GM18520 (cell line): ENCODE results near the gene RADIL.

Experiments
- ATAC-seq: cut with Tn5 transposase; IDR thresholded peaks from one replicate; pipeline ENCODE4 v1.9.1; 2021; ENCODE audit not compliant: unreplicated experiment

RADIL gene

GRCh38 chr7:4779118-4779517 is 104.4 kb downstream of the RADIL start:
- ATAC-seq, result no peak

- ATAC-seq, result no peak
Measured at GRCh38 chr7:4775848-4776623, 107.5 kb downstream of the RADIL start.

- peak; percentile 86 for ATAC-seq
Measured at GRCh38 chr7:4775250-4775847, 108.2 kb downstream of the RADIL start, which contains the start of gene AP5Z1. TSS of gene AP5Z1 (plus strand) at chr7:4775623. CDS start at chr7:4775716, 93 bp downstream.

GRCh38 chr7:4774658-4775249 is 108.8 kb downstream of the RADIL start:
- peak; percentile 19 for ATAC-seq

- no peak for ATAC-seq
Measured at GRCh38 chr7:4774007-4774406, 109.5 kb downstream of the RADIL start.

- no peak for ATAC-seq
Measured at GRCh38 chr7:4772306-4772705, 111.2 kb downstream of the RADIL start.

- ATAC-seq, result no peak
Measured at GRCh38 chr7:4771737-4772136, 111.8 kb downstream of the RADIL start.

GRCh38 chr7:4770886-4771285 is 112.6 kb downstream of the RADIL start:
- ATAC-seq, result no peak

- no peak for ATAC-seq
Measured at GRCh38 chr7:4769761-4770160, 113.8 kb downstream of the RADIL start.

GRCh38 chr7:4768597-4769569 is 114.6 kb downstream of the RADIL start:
- ATAC-seq, result no peak

GRCh38 chr7:4766666-4767519 is 116.6 kb downstream of the RADIL start:
- ATAC-seq, result no peak

GRCh38 chr7:4765776-4766490 is 117.6 kb downstream of the RADIL start:
- no peak for ATAC-seq

- no peak for ATAC-seq
Measured at GRCh38 chr7:4764402-4765007, 119.0 kb downstream of the RADIL start.

- no peak for ATAC-seq
Measured at GRCh38 chr7:4763794-4764185, 119.7 kb downstream of the RADIL start.

GRCh38 chr7:4763091-4763793 is 120.3 kb downstream of the RADIL start:
- no peak for ATAC-seq

GRCh38 chr7:4762121-4763055 is 121.1 kb downstream of the RADIL start:
- ATAC-seq, result no peak

- no peak for ATAC-seq
Measured at GRCh38 chr7:4760952-4761351, 122.6 kb downstream of the RADIL start.
